ENCODE measurements around the gene TAF9B.
"Not testable (repeated sequence)": the region's sequence is repeated elsewhere in the genome, so short reads cannot be mapped to it uniquely, and the experiment has no call there.

Gene TAF9B

DNA sequence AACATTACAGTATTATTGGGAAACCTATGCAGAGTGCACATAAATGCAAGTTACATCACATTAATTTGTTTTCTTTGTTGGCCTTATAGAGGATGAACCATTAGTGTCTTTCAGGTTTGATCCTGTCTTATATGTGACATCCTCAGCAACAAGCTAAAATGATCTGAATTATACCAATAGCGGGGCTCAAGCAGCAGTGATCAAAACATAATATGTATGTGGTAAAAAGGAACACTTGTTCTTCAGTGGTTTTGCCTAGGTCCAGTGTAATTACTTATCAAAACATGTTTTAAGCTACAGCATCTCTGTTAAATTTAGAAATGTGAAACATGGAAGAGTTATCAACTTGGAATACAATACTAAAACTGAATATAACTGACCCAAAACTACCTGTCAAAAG is 9.1 kb downstream of the TAF9B start:
- Histone ChIP-seq H3K4me3 (ENCODE audit: low read length) (no peak overlapping the region), H3K4me1 (ENCODE audit: control insufficient read depth, low read length) (no peaks in the 10 kb centered on the region), H3K27me3 (ENCODE audit: control insufficient read depth, low read length) (no peaks in the 10 kb centered on the region), H3K9me2 (replicated peaks; ENCODE audit: control insufficient read depth, low read length) (no peaks in the 10 kb centered on the region), H3F3A (ENCODE audit: control insufficient read depth, insufficient read depth) (peaks cover 17% of the 10 kb centered on the region), H3K9me3 (ENCODE audit: control insufficient read depth, insufficient read depth, low read length) (no peaks in the 10 kb centered on the region), H4K20me1 (ENCODE audit: control insufficient read depth, insufficient read depth, low read depth, low read length) (no peaks in the 10 kb centered on the region), H3K36me3 (ENCODE audit: control insufficient read depth, low read length) (peaks cover 44% of the 10 kb centered on the region), H3K27ac (ENCODE audit: low read depth, low read length) (no peak overlapping the region), H3K4me2 (ENCODE audit: low read length) (no peak overlapping the region), H3K79me2 (ENCODE audit: control insufficient read depth, low read length) (no peaks in the 10 kb centered on the region)
- TF ChIP-seq, protein P1, sequence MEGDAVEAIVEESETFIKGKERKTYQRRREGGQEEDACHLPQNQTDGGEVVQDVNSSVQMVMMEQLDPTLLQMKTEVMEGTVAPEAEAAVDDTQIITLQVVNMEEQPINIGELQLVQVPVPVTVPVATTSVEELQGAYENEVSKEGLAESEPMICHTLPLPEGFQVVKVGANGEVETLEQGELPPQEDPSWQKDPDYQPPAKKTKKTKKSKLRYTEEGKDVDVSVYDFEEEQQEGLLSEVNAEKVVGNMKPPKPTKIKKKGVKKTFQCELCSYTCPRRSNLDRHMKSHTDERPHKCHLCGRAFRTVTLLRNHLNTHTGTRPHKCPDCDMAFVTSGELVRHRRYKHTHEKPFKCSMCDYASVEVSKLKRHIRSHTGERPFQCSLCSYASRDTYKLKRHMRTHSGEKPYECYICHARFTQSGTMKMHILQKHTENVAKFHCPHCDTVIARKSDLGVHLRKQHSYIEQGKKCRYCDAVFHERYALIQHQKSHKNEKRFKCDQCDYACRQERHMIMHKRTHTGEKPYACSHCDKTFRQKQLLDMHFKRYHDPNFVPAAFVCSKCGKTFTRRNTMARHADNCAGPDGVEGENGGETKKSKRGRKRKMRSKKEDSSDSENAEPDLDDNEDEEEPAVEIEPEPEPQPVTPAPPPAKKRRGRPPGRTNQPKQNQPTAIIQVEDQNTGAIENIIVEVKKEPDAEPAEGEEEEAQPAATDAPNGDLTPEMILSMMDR (IDR thresholded peaks at IDR 0.05; ENCODE audit: low read depth, low read length, poor library complexity, severe bottlenecking): no peak
- no peak for TF ChIP-seq EZH2phosphoT487 (IDR thresholded peaks at IDR 0.05; ENCODE audit: borderline replicate concordance, low read length)

DNA sequence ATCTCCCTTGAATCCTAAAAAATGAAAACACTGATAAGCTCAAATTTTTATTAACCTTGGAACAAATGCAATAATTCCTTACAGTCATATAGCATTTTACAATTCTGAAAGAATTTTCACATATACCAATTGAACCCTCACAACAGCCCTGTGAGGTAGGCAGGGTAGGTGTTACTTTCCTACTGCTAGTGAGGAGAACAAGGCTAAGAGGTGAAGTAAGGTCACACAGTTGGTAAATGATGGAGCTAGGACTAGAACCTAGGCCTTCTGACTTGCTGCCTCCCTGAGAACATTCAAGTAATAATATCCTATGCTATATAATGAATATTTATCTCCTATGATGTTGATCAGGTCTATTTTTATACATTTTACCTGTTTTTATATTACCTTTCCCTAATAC is 9.7 kb downstream of the TAF9B start:
- no peaks in the 10 kb centered on the region for H3K9me2 ChIP-seq (replicated peaks; ENCODE audit: control insufficient read depth, low read length)
- no peaks in the 10 kb centered on the region for H3K27me3 ChIP-seq (ENCODE audit: control insufficient read depth, low read length)
- no peak overlapping the region for H3K4me2 ChIP-seq (ENCODE audit: low read length)
- no peak for TF ChIP-seq EZH2phosphoT487 (IDR thresholded peaks at IDR 0.05; ENCODE audit: borderline replicate concordance, low read length)
- TF ChIP-seq, protein P1 (IDR thresholded peaks at IDR 0.05; ENCODE audit: low read depth, low read length, poor library complexity, severe bottlenecking): no peak
- H4K20me1 ChIP-seq (ENCODE audit: control insufficient read depth, insufficient read depth, low read depth, low read length): no peaks in the 10 kb centered on the region
- peaks cover 17% of the 10 kb centered on the region for H3F3A ChIP-seq (ENCODE audit: control insufficient read depth, insufficient read depth)
- no peak overlapping the region for H3K27ac ChIP-seq (ENCODE audit: low read depth, low read length)
- no peaks in the 10 kb centered on the region for H3K4me1 ChIP-seq (ENCODE audit: control insufficient read depth, low read length)
- no peaks in the 10 kb centered on the region for H3K9me3 ChIP-seq (ENCODE audit: control insufficient read depth, insufficient read depth, low read length)
- peaks cover 51% of the 10 kb centered on the region for H3K36me3 ChIP-seq (ENCODE audit: control insufficient read depth, low read length)
- no peaks in the 10 kb centered on the region for H3K79me2 ChIP-seq (ENCODE audit: control insufficient read depth, low read length)
- no peak overlapping the region for H3K4me3 ChIP-seq (ENCODE audit: low read length)

DNA sequence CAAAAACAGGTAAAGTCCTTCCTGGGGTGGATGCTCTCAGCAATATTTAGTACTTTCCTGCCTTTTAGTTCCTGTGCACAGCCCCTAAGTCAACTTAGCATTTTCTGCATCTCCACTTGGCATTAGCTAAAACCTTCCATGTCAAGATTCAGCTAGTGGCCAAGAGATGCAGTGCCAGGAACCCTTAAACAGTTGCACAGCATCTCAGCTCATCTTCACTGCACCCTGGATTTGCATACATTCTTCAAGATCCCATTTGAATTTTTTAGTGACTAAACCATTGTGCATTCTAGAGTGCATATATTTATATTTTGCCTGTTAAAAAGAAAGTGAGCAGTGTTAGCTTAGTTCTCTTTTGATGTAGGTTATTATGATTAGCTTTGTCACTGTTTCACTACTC is 13.7 kb downstream of the TAF9B start:
- H3K27ac ChIP-seq (ENCODE audit: low read depth, low read length); H3K9me3 ChIP-seq (ENCODE audit: control insufficient read depth, insufficient read depth, low read length); H3K27me3 ChIP-seq (ENCODE audit: control insufficient read depth, low read length); H3F3A ChIP-seq (ENCODE audit: control insufficient read depth, insufficient read depth); H3K4me3 ChIP-seq (ENCODE audit: low read length); H3K4me2 ChIP-seq (ENCODE audit: low read length); H3K9me2 ChIP-seq (replicated peaks; ENCODE audit: control insufficient read depth, low read length); H4K20me1 ChIP-seq (ENCODE audit: control insufficient read depth, insufficient read depth, low read depth, low read length); H3K4me1 ChIP-seq (ENCODE audit: control insufficient read depth, low read length): not testable (repeated sequence)
- Histone ChIP-seq H3K36me3 (ENCODE audit: control insufficient read depth, low read length) (peaks cover 89% of the 10 kb centered on the region), H3K79me2 (ENCODE audit: control insufficient read depth, low read length) (peaks cover 10% of the 10 kb centered on the region)

DNA sequence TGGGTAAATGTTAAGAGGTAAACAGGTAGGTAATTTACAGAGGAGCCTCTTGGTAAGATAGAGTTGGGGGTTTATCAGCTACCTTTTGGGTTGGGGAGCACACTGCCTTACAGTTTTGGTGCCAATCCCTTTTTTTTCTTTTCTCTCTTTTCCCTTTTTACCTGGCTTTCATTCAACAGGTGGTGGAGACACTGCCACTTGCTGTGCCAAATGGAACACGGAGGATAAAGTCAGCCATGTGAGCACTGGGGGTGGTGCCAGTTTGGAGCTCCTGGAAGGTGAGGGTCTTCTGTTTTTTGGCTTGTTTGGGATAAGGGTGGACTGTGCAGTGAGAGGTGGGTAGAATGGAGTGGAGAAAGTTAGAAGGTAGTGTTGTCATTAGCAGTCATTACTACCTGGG is 14.3 kb downstream of the TAF9B start:
- Histone ChIP-seq H3F3A (ENCODE audit: control insufficient read depth, insufficient read depth) (peaks cover 3% of the 10 kb centered on the region; the same call in 1 of the 2 replicates), H3K27ac (ENCODE audit: low read depth, low read length) (no peak overlapping the region), H3K4me2 (ENCODE audit: low read length) (no peak overlapping the region), H3K9me2 (replicated peaks; ENCODE audit: control insufficient read depth, low read length) (no peaks in the 10 kb centered on the region), H3K79me2 (ENCODE audit: control insufficient read depth, low read length) (peaks cover 13% of the 10 kb centered on the region), H3K36me3 (ENCODE audit: control insufficient read depth, low read length) (peaks cover 90% of the 10 kb centered on the region), H3K27me3 (ENCODE audit: control insufficient read depth, low read length) (no peaks in the 10 kb centered on the region), H3K4me3 (ENCODE audit: low read length) (no peak overlapping the region), H3K4me1 (ENCODE audit: control insufficient read depth, low read length) (no peaks in the 10 kb centered on the region), H3K9me3 (ENCODE audit: control insufficient read depth, insufficient read depth, low read length) (no peaks in the 10 kb centered on the region), H4K20me1 (ENCODE audit: control insufficient read depth, insufficient read depth, low read depth, low read length) (no peaks in the 10 kb centered on the region)
- TF ChIP-seq, protein P1 (IDR thresholded peaks at IDR 0.05; ENCODE audit: low read depth, low read length, poor library complexity, severe bottlenecking): no peak
- no peak for TF ChIP-seq EZH2phosphoT487 (IDR thresholded peaks at IDR 0.05; ENCODE audit: borderline replicate concordance, low read length)
